ENCODE results near the gene SLC41A3. TPM values are rescaled to one million over a fixed set of nuclear protein-coding genes. Genes with fewer than 3 reads are reported as not detected.

The SLC41A3 gene
- total and polyA plus RNA-seq, 2 experiments from 2014 or later, result 33.4 to 55.1 TPM

GRCh38 chr3:126083138-126083445, 832 bp downstream of the SLC41A3 start:
- no peak for TF ChIP-seq CTCF (IDR thresholded peaks at IDR 0.05; ENCODE audit: low read depth, low read length)
- no peaks in the 10 kb centered on the region for H3K27me3 ChIP-seq
- H3K27ac ChIP-seq, result peak overlapping the region; percentile 89
- peak overlapping the region; percentile 79 for H3K4me3 ChIP-seq
- H3K9me3 ChIP-seq (ENCODE audit: low read depth), result no peaks in the 10 kb centered on the region
- H3K36me3 ChIP-seq, result no peaks in the 10 kb centered on the region
- no peaks in the 10 kb centered on the region for H3K4me1 ChIP-seq (ENCODE audit: low read depth)
- no peak for DNase-seq (ENCODE audit: low read depth in 1 of 2, low spot score in 1 of 2)

- Histone ChIP-seq H3K4me3 (peak overlapping the region; percentile 79), H3K9me3 (ENCODE audit: low read depth) (no peaks in the 10 kb centered on the region), H3K27me3 (no peaks in the 10 kb centered on the region), H3K4me1 (ENCODE audit: low read depth) (no peaks in the 10 kb centered on the region), H3K27ac (no peak overlapping the region), H3K36me3 (no peaks in the 10 kb centered on the region)
- TF ChIP-seq CTCF (IDR thresholded peaks at IDR 0.05; ENCODE audit: low read depth, low read length), result no peak
- no peak for DNase-seq (ENCODE audit: low read depth in 1 of 2, low spot score in 1 of 2)
Observed at GRCh38 chr3:126082362-126083137, 1.4 kb downstream of the SLC41A3 start.

GRCh38 chr3:126081618-126082361, 2.1 kb downstream of the SLC41A3 start:
- H3K9me3 ChIP-seq (ENCODE audit: low read depth), result no peaks in the 10 kb centered on the region
- H3K27ac ChIP-seq, result no peak overlapping the region
- TF ChIP-seq CTCF (IDR thresholded peaks at IDR 0.05; ENCODE audit: low read depth, low read length), result peak; percentile 17
- H3K36me3 ChIP-seq, result no peaks in the 10 kb centered on the region
- DNase-seq (ENCODE audit: low read depth in 1 of 2, low spot score in 1 of 2), result peak in 1 of 2 donors; percentile 38
- H3K27me3 ChIP-seq, result no peaks in the 10 kb centered on the region
- no peaks in the 10 kb centered on the region for H3K4me1 ChIP-seq (ENCODE audit: low read depth)
- no peak overlapping the region for H3K4me3 ChIP-seq

GRCh38 chr3:126080970-126081369, 3.0 kb downstream of the SLC41A3 start:
- H3K4me3 ChIP-seq, result no peak overlapping the region
- H3K27me3 ChIP-seq, result no peaks in the 10 kb centered on the region
- TF ChIP-seq CTCF (IDR thresholded peaks at IDR 0.05; ENCODE audit: low read depth, low read length), result no peak
- no peak overlapping the region for H3K27ac ChIP-seq
- no peaks in the 10 kb centered on the region for H3K9me3 ChIP-seq (ENCODE audit: low read depth)
- no peaks in the 10 kb centered on the region for H3K36me3 ChIP-seq
- H3K4me1 ChIP-seq (ENCODE audit: low read depth), result no peaks in the 10 kb centered on the region
- no peak for DNase-seq (ENCODE audit: low read depth in 1 of 2, low spot score in 1 of 2)

- H3K4me1 ChIP-seq (ENCODE audit: low read depth), result no peaks in the 10 kb centered on the region
- H3K27ac ChIP-seq, result no peak overlapping the region
- no peak for DNase-seq (ENCODE audit: low read depth in 1 of 2, low spot score in 1 of 2)
- no peaks in the 10 kb centered on the region for H3K27me3 ChIP-seq
- no peaks in the 10 kb centered on the region for H3K9me3 ChIP-seq (ENCODE audit: low read depth)
- H3K36me3 ChIP-seq, result no peaks in the 10 kb centered on the region
- no peak overlapping the region for H3K4me3 ChIP-seq
- TF ChIP-seq CTCF (IDR thresholded peaks at IDR 0.05; ENCODE audit: low read depth, low read length), result no peak
Observed at GRCh38 chr3:126078866-126079265, 5.1 kb downstream of the SLC41A3 start.

Measured in cardiac muscle cell (in vitro differentiated cells and primary cell).